Measurements from ENCODE around the gene IL1RL1.
A peak's percentile ranks its signal among the peaks of the same experiment; 100 is the strongest.
"Not testable (repeated sequence)": the region's sequence is repeated elsewhere in the genome, so short reads cannot be mapped to it uniquely, and the experiment has no call there.

Gene IL1RL1

GRCh38 chr2:102313471-102313870 lies 2.1 kb downstream of the IL1RL1 start:
- Histone ChIP-seq H3K9ac (ENCODE audit: low read depth, low read length) (peak overlapping the region; percentile 24), H3K4me2 (ENCODE audit: low read length) (peak overlapping the region; percentile 46), H3K4me3 (ENCODE audit: low read length) (no peak overlapping the region), H3K27me3 (ENCODE audit: control insufficient read depth, insufficient read depth, low read length) (peaks cover 14% of the 10 kb centered on the region), H3K9me3 (replicated peaks; ENCODE audit: low read length) (no peaks in the 10 kb centered on the region), H3K36me3 (ENCODE audit: insufficient read depth, low read length) (no peaks in the 10 kb centered on the region), H3K4me1 (ENCODE audit: control insufficient read depth, insufficient read depth, low read length) (peaks cover 18% of the 10 kb centered on the region)

DNA sequence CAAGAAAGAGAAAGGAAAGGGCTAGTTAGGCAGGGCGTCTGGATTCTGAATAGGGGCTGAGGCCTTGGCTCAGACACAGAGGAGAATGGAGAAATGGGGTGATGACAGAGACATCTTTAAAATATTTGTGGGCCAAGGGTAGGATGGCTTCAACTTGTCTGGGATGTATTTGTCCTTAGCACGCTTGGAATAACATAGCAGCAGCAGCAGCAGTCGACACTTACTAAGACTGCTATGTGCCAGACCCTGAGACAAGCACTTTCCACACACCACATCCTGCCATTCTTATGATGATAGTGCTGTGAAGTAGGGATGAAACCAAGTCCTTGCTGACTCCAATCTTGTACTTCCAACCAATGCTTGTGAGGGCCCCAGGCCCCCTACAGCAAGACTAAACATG lies 2.6 kb downstream of the IL1RL1 start:
- no peak overlapping the region for H3K4me2 ChIP-seq (ENCODE audit: low read length)
- no peak overlapping the region for H3K4me3 ChIP-seq (ENCODE audit: low read length)
- H3K9ac ChIP-seq (ENCODE audit: low read depth, low read length): no peak overlapping the region
- H3K4me1 ChIP-seq (ENCODE audit: control insufficient read depth, insufficient read depth, low read length): peaks cover 18% of the 10 kb centered on the region
- H3K36me3 ChIP-seq (ENCODE audit: insufficient read depth, low read length): no peaks in the 10 kb centered on the region
- no peaks in the 10 kb centered on the region for H3K9me3 ChIP-seq (replicated peaks; ENCODE audit: low read length)
- peaks cover 15% of the 10 kb centered on the region for H3K27me3 ChIP-seq (ENCODE audit: control insufficient read depth, insufficient read depth, low read length)

- Histone ChIP-seq H3K4me3 (ENCODE audit: low read length) (no peak overlapping the region), H3K27me3 (ENCODE audit: control insufficient read depth, insufficient read depth, low read length) (peaks cover 22% of the 10 kb centered on the region), H3K9ac (ENCODE audit: low read depth, low read length) (no peak overlapping the region), H3K36me3 (ENCODE audit: insufficient read depth, low read length) (no peaks in the 10 kb centered on the region), H3K4me1 (ENCODE audit: control insufficient read depth, insufficient read depth, low read length) (peaks cover 18% of the 10 kb centered on the region), H3K4me2 (ENCODE audit: low read length) (no peak overlapping the region), H3K9me3 (replicated peaks; ENCODE audit: low read length) (no peaks in the 10 kb centered on the region)
These were observed 4.6 kb downstream of the IL1RL1 start for GRCh38 chr2:102315921-102316320.

DNA sequence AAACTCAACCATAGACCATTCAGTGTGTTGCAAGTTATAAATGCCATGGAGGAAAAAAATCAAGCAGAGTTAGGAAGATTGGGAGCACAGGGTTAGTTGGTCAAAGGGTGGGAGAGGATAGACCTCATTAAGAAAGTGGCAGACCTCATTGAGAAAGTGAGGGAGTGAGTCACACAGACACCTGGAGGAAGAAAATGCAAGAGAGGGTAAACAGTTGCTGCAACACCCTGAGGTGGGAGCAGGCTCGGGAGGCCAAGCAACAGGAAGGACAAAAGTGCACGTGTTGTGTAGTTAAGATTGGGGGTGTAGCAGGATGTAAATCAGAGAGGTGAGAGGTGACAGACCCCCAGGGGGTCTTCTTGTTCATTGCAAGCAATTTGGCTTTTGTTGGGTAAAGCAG lies 6.4 kb downstream of the IL1RL1 start:
- Histone ChIP-seq H3K4me2 (ENCODE audit: low read length) (no peak overlapping the region), H3K9ac (ENCODE audit: low read depth, low read length) (no peak overlapping the region), H3K4me1 (ENCODE audit: control insufficient read depth, insufficient read depth, low read length) (peaks cover 12% of the 10 kb centered on the region), H3K36me3 (ENCODE audit: insufficient read depth, low read length) (no peaks in the 10 kb centered on the region), H3K9me3 (replicated peaks; ENCODE audit: low read length) (no peaks in the 10 kb centered on the region), H3K4me3 (ENCODE audit: low read length) (no peak overlapping the region), H3K27me3 (ENCODE audit: control insufficient read depth, insufficient read depth, low read length) (peaks cover 30% of the 10 kb centered on the region)

GRCh38 chr2:102318437-102318836 lies 7.1 kb downstream of the IL1RL1 start:
- no peaks in the 10 kb centered on the region for H3K36me3 ChIP-seq (ENCODE audit: insufficient read depth, low read length)
- no peak overlapping the region for H3K4me2 ChIP-seq (ENCODE audit: low read length)
- H3K4me1 ChIP-seq (ENCODE audit: control insufficient read depth, insufficient read depth, low read length): peaks cover 7% of the 10 kb centered on the region

DNA sequence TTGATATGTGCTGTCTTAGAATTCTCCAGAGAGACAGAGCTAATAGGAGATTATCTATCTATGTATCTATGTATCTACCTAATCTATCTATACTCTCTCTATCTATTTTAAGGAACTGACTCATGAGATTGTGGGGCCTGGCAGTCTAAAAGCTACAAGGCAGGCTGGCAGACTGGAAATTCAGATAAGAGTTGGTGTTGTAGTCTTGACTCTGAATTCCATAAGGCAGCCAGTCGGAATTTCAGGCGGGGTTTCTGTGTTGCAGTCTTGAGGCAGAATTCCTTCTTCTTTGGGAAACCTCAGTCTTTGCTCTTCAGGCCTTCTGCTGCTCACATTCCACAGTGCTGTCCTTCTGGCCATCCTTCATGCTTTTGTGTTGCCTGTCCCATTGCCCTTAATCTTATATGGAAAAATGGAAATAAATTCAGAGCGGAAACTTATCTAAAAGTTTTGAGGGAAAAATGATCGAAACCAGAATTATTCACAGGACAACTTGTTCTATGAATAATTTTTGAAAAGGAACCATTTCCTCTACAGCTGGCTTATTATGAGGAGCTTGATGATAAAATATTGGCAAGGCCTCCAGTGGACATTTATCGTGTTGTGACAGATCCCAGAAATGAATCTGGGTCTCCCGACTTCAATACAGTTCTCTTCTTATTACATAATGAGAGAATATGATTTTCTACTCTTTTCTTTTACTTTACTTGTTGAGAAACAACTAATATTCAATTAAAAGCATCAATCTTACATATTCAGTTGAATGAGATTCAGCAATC lies 10.8 kb downstream of the IL1RL1 start:
- Histone ChIP-seq H3K4me3 (ENCODE audit: low read length) (no peak overlapping the region), H3K36me3 (ENCODE audit: insufficient read depth, low read length) (no peaks in the 10 kb centered on the region), H3K4me1 (ENCODE audit: control insufficient read depth, insufficient read depth, low read length) (no peaks in the 10 kb centered on the region), H3K4me2 (ENCODE audit: low read length) (no peak overlapping the region), H3K27me3 (ENCODE audit: control insufficient read depth, insufficient read depth, low read length) (peaks cover 28% of the 10 kb centered on the region), H3K9me3 (replicated peaks; ENCODE audit: low read length) (no peaks in the 10 kb centered on the region), H3K9ac (ENCODE audit: low read depth, low read length) (no peak overlapping the region)

More at GRCh38 chr2:102318437-102318836, 7.1 kb downstream of the IL1RL1 start:
- peaks cover 32% of the 10 kb centered on the region for H3K27me3 ChIP-seq (ENCODE audit: control insufficient read depth, insufficient read depth, low read length)
- H3K9me3 ChIP-seq (replicated peaks; ENCODE audit: low read length): no peaks in the 10 kb centered on the region
- H3K4me3 ChIP-seq (ENCODE audit: low read length): no peak overlapping the region
- H3K9ac ChIP-seq (ENCODE audit: low read depth, low read length): no peak overlapping the region

DNA sequence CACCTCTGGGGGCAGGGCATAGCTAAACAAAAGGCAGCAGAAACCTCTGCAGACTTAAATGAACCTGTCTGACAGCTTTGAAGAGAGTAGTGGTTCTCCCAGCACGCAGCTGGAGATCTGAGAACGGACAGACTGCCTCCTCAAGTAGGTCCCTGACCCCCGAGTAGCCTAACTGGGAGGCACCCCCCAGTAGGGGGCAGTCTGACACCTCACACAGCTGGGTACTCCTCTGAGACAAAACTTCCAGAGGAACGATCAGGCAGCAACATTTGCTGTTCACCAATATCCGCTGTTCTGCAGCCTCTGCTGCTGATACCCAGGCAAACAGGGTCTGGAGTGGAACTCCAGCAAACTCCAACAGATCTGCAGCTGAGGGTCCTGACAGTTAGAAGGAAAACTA lies 13.6 kb downstream of the IL1RL1 start:
- H3K9me3 ChIP-seq (replicated peaks; ENCODE audit: low read length); H3K36me3 ChIP-seq (ENCODE audit: insufficient read depth, low read length): not testable (repeated sequence)

DNA sequence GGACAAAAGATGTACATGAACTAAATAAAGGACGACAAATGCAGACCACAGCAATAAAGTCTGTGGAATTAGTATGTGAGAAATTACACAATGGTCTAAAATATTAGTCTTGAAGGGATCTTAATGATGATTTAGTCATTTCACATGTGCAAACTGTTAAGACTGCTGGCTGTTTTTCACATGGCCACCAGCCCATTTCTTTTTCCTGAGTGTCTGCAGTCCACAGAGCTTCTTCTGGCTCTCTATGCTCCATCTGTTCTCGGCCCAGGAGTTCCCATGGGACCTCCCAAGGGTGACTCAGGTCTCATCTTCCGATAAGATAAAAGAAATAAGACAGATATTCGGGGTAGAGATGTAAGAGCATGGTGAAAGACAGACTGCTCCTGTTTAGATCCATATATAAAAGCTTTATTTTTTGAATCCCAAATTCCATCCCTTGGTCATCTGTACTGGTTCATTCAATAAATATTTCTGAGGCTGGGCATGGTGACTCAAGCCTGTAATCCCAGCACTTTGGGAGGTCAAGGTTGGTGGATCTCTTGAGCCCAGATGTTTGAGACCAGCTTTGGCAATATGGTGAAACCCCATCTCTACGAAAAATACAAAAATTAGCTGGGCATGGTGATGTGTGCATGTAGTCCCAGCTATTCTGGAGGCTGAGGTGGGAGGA lies 20.1 kb downstream of the IL1RL1 start:
- H3K27me3 ChIP-seq (ENCODE audit: control insufficient read depth, insufficient read depth, low read length): no peaks in the 10 kb centered on the region
- no peak overlapping the region for H3K4me2 ChIP-seq (ENCODE audit: low read length)
- H3K36me3 ChIP-seq (ENCODE audit: insufficient read depth, low read length): no peaks in the 10 kb centered on the region
- H3K9ac ChIP-seq (ENCODE audit: low read depth, low read length): no peak overlapping the region
- peaks cover 8% of the 10 kb centered on the region for H3K4me1 ChIP-seq (ENCODE audit: control insufficient read depth, insufficient read depth, low read length)
- H3K4me3 ChIP-seq (ENCODE audit: low read length): no peak overlapping the region
- no peaks in the 10 kb centered on the region for H3K9me3 ChIP-seq (replicated peaks; ENCODE audit: low read length)

More for the DNA sequence above, 13.6 kb downstream of the IL1RL1 start:
- H3K4me2 ChIP-seq (ENCODE audit: low read length); H3K4me1 ChIP-seq (ENCODE audit: control insufficient read depth, insufficient read depth, low read length); H3K9ac ChIP-seq (ENCODE audit: low read depth, low read length); H3K4me3 ChIP-seq (ENCODE audit: low read length): not testable (repeated sequence)
- H3K27me3 ChIP-seq (ENCODE audit: control insufficient read depth, insufficient read depth, low read length): peaks cover 12% of the 10 kb centered on the region

DNA sequence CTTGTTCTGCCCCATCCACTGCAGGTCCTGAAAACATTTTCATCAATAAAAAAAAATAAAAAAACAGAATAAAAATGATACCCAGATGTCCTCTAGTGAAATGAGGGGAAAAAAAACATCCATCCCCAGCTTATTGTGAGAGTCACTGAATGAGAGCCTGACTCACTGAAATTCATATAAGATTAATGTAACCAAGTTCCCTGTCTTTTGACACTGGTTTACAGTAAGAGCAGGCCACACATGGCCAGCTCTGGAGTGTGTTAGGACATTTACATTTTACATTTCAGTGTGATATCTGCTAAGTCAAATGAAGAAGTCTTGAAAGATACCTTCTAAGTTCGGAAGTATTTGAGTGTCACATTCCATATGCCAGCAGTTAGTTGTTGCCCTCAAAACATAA lies 23.1 kb downstream of the IL1RL1 start:
- Histone ChIP-seq H3K9me3 (replicated peaks; ENCODE audit: low read length) (no peaks in the 10 kb centered on the region), H3K4me2 (ENCODE audit: low read length) (no peak overlapping the region), H3K4me1 (ENCODE audit: control insufficient read depth, insufficient read depth, low read length) (peaks cover 22% of the 10 kb centered on the region), H3K4me3 (ENCODE audit: low read length) (no peak overlapping the region), H3K27me3 (ENCODE audit: control insufficient read depth, insufficient read depth, low read length) (no peaks in the 10 kb centered on the region), H3K36me3 (ENCODE audit: insufficient read depth, low read length) (no peaks in the 10 kb centered on the region), H3K9ac (ENCODE audit: low read depth, low read length) (no peak overlapping the region)

- Histone ChIP-seq H3K9ac (ENCODE audit: low read depth, low read length) (no peak overlapping the region), H3K4me3 (ENCODE audit: low read length) (no peak overlapping the region), H3K4me1 (ENCODE audit: control insufficient read depth, insufficient read depth, low read length) (peaks cover 22% of the 10 kb centered on the region), H3K4me2 (ENCODE audit: low read length) (no peak overlapping the region), H3K27me3 (ENCODE audit: control insufficient read depth, insufficient read depth, low read length) (peaks cover 2% of the 10 kb centered on the region), H3K9me3 (replicated peaks; ENCODE audit: low read length) (no peaks in the 10 kb centered on the region), H3K36me3 (ENCODE audit: insufficient read depth, low read length) (no peaks in the 10 kb centered on the region)
These were observed 24.6 kb downstream of the IL1RL1 start for GRCh38 chr2:102335871-102336366.

GRCh38 chr2:102336502-102336945 lies 25.2 kb downstream of the IL1RL1 start:
- peaks cover 3% of the 10 kb centered on the region for H3K27me3 ChIP-seq (ENCODE audit: control insufficient read depth, insufficient read depth, low read length)
- H3K36me3 ChIP-seq (ENCODE audit: insufficient read depth, low read length): no peaks in the 10 kb centered on the region
- H3K9me3 ChIP-seq (replicated peaks; ENCODE audit: low read length): no peaks in the 10 kb centered on the region
- peak overlapping the region; percentile 33 for H3K4me2 ChIP-seq (ENCODE audit: low read length)
- H3K4me3 ChIP-seq (ENCODE audit: low read length): no peak overlapping the region
- no peak overlapping the region for H3K9ac ChIP-seq (ENCODE audit: low read depth, low read length)
- peaks cover 22% of the 10 kb centered on the region for H3K4me1 ChIP-seq (ENCODE audit: control insufficient read depth, insufficient read depth, low read length)
